ENCODE results near the gene SLC22A13. TPM values are rescaled to one million over a fixed set of nuclear protein-coding genes. Genes with fewer than 3 reads are reported as not detected.
A peak's percentile ranks its signal among the peaks of the same experiment; 100 is the strongest.

Gene SLC22A13
- total RNA-seq, 1 donor from 2014 or later: 0.21 TPM

GRCh38 chr3:38278841-38279240, 13.2 kb downstream of the SLC22A13 start:
- H3K27ac ChIP-seq: no peak overlapping the region
- no peaks in the 10 kb centered on the region for H3F3A ChIP-seq (ENCODE audit: low read depth)
- H3K4me3 ChIP-seq: no peak overlapping the region
- DNase-seq (ENCODE audit: low spot score): no peak
- H3K79me2 ChIP-seq (ENCODE audit: low read depth): no peaks in the 10 kb centered on the region
- H3K36me3 ChIP-seq: no peaks in the 10 kb centered on the region
- TF ChIP-seq EZH2phosphoT487 (IDR thresholded peaks at IDR 0.05) (no peak), EZH2 (IDR thresholded peaks at IDR 0.05) (no peak), CTCF (IDR thresholded peaks at IDR 0.05) (no peak)
- H3K27me3 Mint-ChIP-seq (ENCODE audit: insufficient read depth, low read depth): peaks cover 4% of the 10 kb centered on the region
- no peak overlapping the region for H3K4me3 Mint-ChIP-seq
- no peaks in the 10 kb centered on the region for H3K4me1 Mint-ChIP-seq
- H3K27ac Mint-ChIP-seq: no peak overlapping the region
- H3K4me2 ChIP-seq: no peak overlapping the region
- no peaks in the 10 kb centered on the region for H4K20me1 ChIP-seq (ENCODE audit: low read depth)
- no peaks in the 10 kb centered on the region for H3K4me1 ChIP-seq
- H3K36me3 Mint-ChIP-seq: peaks cover 6% of the 10 kb centered on the region
- no peaks in the 10 kb centered on the region for H3K27me3 ChIP-seq
- H3K9me3 ChIP-seq (ENCODE audit: low read depth): no peaks in the 10 kb centered on the region
- no peaks in the 10 kb centered on the region for H3K9me3 Mint-ChIP-seq
- no peak overlapping the region for H2AFZ ChIP-seq (replicated peaks)
- no peak overlapping the region for H3K9ac ChIP-seq

- Histone ChIP-seq H3K79me2 (ENCODE audit: low read depth) (no peaks in the 10 kb centered on the region), H2AFZ (replicated peaks) (no peak within 1 kb of the TSS), H4K20me1 (ENCODE audit: low read depth) (no peaks in the 10 kb centered on the region), H3K36me3 (no peaks in the 10 kb centered on the region), H3K9me3 (ENCODE audit: low read depth) (no peaks in the 10 kb centered on the region), H3K27me3 (no peaks in the 10 kb centered on the region), H3K27ac (no peak within 1 kb of the TSS), H3K9ac (no peak within 1 kb of the TSS), H3K4me3 (no peak within 1 kb of the TSS), H3F3A (ENCODE audit: low read depth) (no peaks in the 10 kb centered on the region), H3K4me2 (no peak within 1 kb of the TSS), H3K4me1 (no peaks in the 10 kb centered on the region)
- Mint-ChIP-seq H3K27ac (peak within 1 kb of the TSS; percentile 46), H3K27me3 (ENCODE audit: insufficient read depth, low read depth) (peaks cover 3% of the 10 kb centered on the region), H3K36me3 (peaks cover 3% of the 10 kb centered on the region), H3K4me1 (no peaks in the 10 kb centered on the region), H3K9me3 (no peaks in the 10 kb centered on the region), H3K4me3 (no peak within 1 kb of the TSS)
- DNase-seq (ENCODE audit: low spot score): peak; percentile 16
- TF ChIP-seq CTCF (IDR thresholded peaks at IDR 0.05): peak; percentile 28
- no peak for TF ChIP-seq EZH2phosphoT487 (IDR thresholded peaks at IDR 0.05)
These were observed 16.5 kb downstream of the SLC22A13 start, which contains the start of gene SLC22A14 for GRCh38 chr3:38281895-38282686. Gene SLC22A14, plus strand, starts transcription at chr3:38282294. Its CDS starts 23,733 bp downstream, at chr3:38306027.

GRCh38 chr3:38283810-38284755, 18.5 kb downstream of the SLC22A13 start:
- Histone ChIP-seq H2AFZ (replicated peaks) (no peak overlapping the region), H3F3A (ENCODE audit: low read depth) (no peaks in the 10 kb centered on the region), H3K79me2 (ENCODE audit: low read depth) (no peaks in the 10 kb centered on the region), H3K4me1 (no peaks in the 10 kb centered on the region), H4K20me1 (ENCODE audit: low read depth) (no peaks in the 10 kb centered on the region), H3K9me3 (ENCODE audit: low read depth) (no peaks in the 10 kb centered on the region), H3K27ac (no peak overlapping the region), H3K36me3 (no peaks in the 10 kb centered on the region), H3K4me2 (no peak overlapping the region), H3K9ac (no peak overlapping the region), H3K4me3 (no peak overlapping the region), H3K27me3 (no peaks in the 10 kb centered on the region)
- Mint-ChIP-seq H3K4me3 (no peak overlapping the region), H3K27ac (no peak overlapping the region), H3K27me3 (ENCODE audit: insufficient read depth, low read depth) (peaks cover 3% of the 10 kb centered on the region), H3K36me3 (no peaks in the 10 kb centered on the region), H3K4me1 (no peaks in the 10 kb centered on the region), H3K9me3 (no peaks in the 10 kb centered on the region)
- no peak for TF ChIP-seq CTCF (IDR thresholded peaks at IDR 0.05)
- TF ChIP-seq EZH2phosphoT487 (IDR thresholded peaks at IDR 0.05): no peak
- no peak for TF ChIP-seq EZH2 (IDR thresholded peaks at IDR 0.05)
- DNase-seq (ENCODE audit: low spot score): no peak
